AML-193 (cell line): Measurements from ENCODE around the gene HPGD.

Experiments
- DNase-seq, 2 experiments: peaks; one replicate each; lab custom pipeline; 2025; lab: John Stamatoyannopoulos, UW

HPGD gene

GRCh38 chr4:174522183-174523024, at the start of gene HPGD:
Gene HPGD (minus strand): TSS chr4:174522488. CDS start chr4:174522451, 37 bp downstream.
- no peak for DNase-seq

DNA sequence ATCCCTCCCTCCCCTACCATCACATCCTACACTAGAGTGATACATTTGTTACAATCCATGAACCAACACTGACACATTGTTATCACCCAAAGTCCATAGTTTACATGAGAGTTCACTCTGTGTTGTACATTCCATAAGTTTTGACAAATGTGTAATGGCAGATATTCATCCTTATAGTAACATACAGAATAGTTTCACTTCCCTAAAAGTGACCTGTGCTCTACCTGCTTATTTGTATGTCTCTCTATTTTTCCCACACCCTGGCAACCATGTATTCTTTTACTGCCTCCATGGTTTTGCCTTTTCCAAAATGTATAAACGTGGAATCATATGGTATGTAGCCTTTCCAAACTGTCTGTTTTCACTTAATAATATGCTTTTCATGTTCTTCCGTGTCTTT, 42.2 kb upstream of the HPGD start:
- no peak for DNase-seq

GRCh38 chr4:174563399-174563798, 41.1 kb upstream of the HPGD start:
- DNase-seq = no peak

- DNase-seq = no peak
Observed at GRCh38 chr4:174561560-174561959, 39.3 kb upstream of the HPGD start.

DNA sequence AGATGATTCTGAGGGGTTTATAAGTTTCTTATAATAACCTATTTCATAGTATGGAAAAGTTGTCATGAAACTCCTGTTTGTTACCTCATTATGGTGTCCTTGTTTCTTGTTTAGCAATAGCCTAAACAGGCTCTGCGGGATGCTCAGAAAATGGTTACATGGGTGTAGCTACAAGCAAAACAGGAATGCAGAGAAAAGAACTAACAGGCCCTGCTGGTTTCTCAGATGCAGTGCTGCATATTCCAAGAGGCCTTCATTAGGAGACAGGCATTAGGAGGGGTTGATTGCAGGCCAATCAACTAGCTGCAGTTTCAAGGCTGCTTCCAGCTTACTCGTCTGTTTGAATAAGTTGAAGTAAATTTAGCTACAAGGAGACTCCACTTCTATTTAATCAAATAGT, 37.6 kb upstream of the HPGD start:
- no peak for DNase-seq

DNA sequence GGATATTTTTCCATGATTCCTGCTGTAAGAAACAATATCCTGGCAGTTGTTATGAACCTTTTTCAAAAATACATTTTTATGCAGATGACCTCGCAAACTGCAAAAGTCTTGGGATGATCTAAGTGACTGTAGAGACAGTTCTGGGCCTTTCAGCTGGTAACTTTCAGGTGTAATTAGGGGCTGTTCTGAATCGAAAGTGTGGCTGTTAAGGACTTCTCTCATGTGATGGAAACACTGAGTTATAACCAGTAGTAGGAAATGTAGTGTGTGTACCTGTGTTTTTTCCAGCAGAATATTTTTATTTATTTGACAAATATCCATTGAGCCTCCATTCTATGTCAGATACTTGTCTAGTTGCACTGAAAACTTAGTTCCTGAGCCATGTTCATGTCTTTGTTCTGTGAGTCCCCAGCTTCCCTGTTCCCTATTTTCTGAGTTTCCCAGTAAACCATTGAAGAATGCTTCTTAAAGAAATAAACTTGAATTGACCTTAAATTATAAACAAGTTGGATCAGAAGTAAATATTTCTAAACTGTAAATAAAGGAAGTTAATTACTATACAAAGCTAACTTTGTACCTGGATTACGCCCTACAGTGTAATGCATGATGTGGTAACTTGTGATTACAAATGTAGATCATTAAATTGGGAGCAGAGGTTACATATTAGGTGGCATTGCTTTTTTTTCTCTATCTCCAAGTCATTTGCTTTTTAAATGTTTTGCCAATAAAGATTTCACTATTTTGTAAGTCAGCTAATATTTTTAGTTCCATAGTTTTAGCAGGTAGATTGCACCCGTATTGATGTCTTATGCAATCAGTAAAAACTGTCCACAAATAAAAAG, 33.7 kb upstream of the HPGD start:
- no peak for DNase-seq

GRCh38 chr4:174554231-174554728, 32.0 kb upstream of the HPGD start:
- DNase-seq = no peak

- no peak for DNase-seq
Observed at GRCh38 chr4:174553828-174554227, 31.5 kb upstream of the HPGD start.

GRCh38 chr4:174553031-174553430, 30.7 kb upstream of the HPGD start:
- DNase-seq = no peak

DNA sequence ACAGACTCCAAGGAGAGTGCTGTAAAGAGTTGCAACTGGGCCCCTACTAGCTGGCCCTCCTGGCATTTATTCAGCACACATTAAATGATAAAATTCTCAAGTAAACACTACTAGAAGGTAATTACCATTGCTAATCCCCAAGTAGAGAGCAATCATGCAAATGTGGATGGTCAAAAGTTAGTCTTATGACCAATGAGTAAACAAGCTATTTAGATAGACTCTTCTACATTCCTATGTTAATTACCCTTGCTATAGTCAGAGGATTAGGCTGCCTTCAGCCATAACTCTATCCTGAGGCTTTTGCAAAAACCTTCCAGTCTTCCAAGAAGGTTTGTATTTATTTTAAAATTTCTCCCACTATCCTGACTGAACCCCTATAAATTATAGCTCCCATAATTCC, 28.3 kb upstream of the HPGD start:
- DNase-seq = no peak

DNA sequence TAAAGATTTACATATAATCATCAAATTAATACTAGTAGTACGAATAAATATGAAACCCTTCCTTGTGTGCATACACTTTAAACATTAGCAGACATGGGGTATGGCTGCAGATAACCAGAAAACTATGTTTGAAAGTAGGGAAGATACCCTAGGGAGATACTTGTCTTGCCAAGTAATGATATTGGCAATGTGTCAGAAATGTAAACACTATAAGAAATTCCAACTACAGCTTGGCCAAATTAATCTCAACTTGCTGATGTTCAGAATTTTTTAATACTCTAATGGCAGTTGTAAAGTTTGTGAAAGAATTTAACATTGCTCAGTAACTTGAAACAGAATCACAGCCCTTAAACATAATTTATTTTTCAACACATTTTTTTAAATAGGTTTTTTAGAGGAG, 27.4 kb upstream of the HPGD start:
- no peak for DNase-seq

DNA sequence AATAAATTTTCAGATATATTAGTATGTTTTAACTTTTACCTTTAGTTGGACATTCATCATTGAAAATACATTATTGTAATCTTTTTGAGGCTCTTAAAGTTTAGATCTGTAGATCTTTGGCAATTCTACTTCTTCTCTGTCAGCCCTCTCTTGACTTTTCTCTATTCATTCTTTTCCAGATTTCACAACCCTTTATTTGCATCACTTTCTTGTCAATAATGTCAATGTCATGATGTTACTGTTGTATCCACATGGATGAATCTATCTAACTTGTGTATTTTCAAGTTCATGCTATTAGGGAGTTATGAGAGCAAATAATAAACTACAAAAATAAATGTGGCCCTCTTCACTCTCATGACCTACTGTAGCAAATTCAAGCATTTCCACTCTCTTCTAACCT, 23.0 kb upstream of the HPGD start:
- no peak for DNase-seq

DNA sequence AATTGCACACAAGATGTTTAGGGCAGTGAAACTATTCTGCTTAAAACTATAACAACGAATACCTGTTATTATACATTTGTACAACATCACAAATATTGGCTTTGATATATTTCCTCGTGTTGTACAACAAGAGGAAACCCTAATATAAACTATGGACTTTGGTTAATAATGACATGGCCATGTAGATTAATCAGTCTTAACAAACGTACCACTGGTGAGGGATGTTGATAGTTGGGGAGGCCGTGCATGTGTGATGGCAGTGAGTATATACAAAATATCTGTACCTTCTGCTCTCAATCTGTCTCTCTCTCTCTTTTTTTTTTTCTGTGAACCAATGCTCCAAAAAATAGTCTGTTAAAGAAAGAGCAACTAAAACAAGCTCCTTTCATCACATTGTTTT, 22.2 kb upstream of the HPGD start:
- DNase-seq = no peak

GRCh38 chr4:174540175-174540574, 17.9 kb upstream of the HPGD start:
- DNase-seq = no peak

GRCh38 chr4:174539571-174539970, 17.3 kb upstream of the HPGD start:
- no peak for DNase-seq

DNA sequence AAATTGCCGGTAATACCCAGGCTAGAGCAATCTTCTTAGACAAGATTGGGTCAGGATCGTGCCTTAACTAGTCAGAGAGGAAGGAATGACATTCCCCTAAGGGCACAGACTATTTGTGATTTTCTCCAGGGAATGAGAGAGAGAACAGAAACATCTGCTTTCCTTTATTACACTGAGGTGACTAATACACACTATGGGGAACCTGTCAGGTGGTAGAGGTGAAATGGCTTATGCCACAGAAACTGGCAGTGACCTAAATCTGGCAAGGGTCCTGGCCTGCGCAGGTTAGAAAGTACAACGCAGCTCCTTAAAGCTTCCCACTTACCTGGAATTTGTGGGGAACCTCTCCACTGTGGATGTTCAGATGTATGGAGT, 16.6 kb upstream of the HPGD start:
- no peak for DNase-seq

GRCh38 chr4:174538123-174538875, 16.0 kb upstream of the HPGD start:
- DNase-seq = no peak

DNA sequence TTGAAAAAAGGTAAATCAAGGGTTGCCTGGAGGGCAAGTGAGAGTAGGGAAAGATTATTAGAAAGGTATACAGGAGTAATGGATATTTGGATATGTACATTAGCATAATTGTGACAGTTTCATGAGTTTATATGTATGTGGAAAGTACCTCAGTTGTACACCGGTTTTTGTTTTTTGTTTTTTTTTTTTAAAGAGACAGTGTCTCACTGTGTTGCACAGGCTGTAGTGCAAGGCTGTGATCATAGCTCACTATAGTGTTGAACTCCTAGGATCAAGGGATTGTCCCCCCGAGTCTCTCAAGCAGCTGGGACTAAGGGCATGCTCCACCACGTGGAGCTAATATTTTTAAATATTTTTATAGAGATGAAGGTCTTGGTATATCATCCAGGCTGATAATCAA, 15.3 kb upstream of the HPGD start:
- no peak for DNase-seq

DNA sequence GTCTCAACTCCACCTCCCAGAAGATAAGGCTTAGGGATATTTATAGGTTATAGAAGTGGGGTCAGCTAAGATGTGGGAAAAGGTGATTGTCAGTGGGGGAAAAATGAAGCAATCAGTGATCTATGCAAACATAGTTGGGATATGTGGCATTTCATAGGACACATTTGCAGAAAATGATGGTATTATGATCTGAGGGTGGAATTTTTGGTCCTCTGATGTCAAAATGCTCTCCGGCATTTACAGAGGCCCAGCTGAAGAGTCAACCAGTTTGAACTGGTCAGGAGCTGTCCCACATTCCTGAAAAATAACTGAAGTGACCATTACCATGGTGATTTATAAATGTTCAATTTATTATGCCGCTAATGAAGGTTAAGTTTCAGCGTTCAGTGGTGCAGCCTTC, 12.2 kb upstream of the HPGD start:
- no peak for DNase-seq

GRCh38 chr4:174532445-174532844, 10.2 kb upstream of the HPGD start:
- DNase-seq = no peak

GRCh38 chr4:174531486-174531885, 9.2 kb upstream of the HPGD start:
- no peak for DNase-seq

DNA sequence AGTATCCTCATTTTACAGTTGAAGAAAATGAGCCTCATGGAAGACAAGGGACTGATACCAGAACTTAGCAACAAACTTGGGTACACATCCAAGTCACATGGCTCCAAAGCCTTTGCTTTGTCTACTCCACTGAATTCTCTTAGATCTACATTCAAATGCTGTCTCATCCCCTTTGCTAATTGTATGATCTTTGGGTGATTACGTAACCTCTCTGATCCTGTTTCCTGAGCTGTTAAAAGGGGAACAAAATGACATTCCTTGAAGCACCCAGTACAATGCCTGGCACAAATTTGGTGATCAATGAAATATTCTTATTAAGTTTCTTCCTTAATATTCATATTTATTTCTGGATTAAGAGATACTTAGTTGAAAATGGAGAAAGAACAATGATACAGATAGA, 5.9 kb upstream of the HPGD start:
- DNase-seq = peak; percentile 37 to 51
